IMR-90 (cell line): ENCODE measurements around the gene STAT1.

Source experiments
- CEBPB ChIP-seq: IDR thresholded peaks from 2 replicates; pipeline ENCODE4 v1.6.1; 2012; ENCODE audit warnings: low read depth, low read length, improper control_type of control experiment
- MAFK ChIP-seq: IDR thresholded peaks from 2 replicates; pipeline ENCODE4 v1.6.1; 2012; ENCODE audit warnings: low read depth, low read length, improper control_type of control experiment
- NFE2L2 ChIP-seq: fragments of 150-350 bp; IDR thresholded peaks from 2 replicates; pipeline ENCODE4 v1.6.1; 2016; ENCODE audit warnings: low read depth, mild to moderate bottlenecking, low read length
- POLR2A ChIP-seq: IDR thresholded peaks from 2 replicates; pipeline ENCODE4 v1.6.1; 2012; ENCODE audit warnings: mild to moderate bottlenecking, low read depth, low read length
- TF ChIP-seq, protein P1 (sequence below): conservative IDR thresholded peaks from 2 replicates; pipeline ENCODE4 v1.5.1; 2012; ENCODE audit warnings: mild to moderate bottlenecking, low read depth, low read length, improper control_type of control experiment
- TF ChIP-seq, protein P2 (sequence below): fragments of 150-350 bp; IDR thresholded peaks from 2 replicates; pipeline ENCODE4 v1.6.1; 2017; ENCODE audit warnings: mild to moderate bottlenecking, antibody characterized with exemption, low read length, low read depth
- TF ChIP-seq, protein P3 (sequence below): fragments of 150-350 bp; IDR thresholded peaks from 2 replicates; pipeline ENCODE4 v1.6.1; 2016; ENCODE audit warnings: low read depth, mild to moderate bottlenecking, low read length, moderate library complexity, borderline replicate concordance

GRCh38 chr2:191037351-191037750, 23.4 kb upstream of the STAT1 start:
- TF ChIP-seq, protein P1, sequence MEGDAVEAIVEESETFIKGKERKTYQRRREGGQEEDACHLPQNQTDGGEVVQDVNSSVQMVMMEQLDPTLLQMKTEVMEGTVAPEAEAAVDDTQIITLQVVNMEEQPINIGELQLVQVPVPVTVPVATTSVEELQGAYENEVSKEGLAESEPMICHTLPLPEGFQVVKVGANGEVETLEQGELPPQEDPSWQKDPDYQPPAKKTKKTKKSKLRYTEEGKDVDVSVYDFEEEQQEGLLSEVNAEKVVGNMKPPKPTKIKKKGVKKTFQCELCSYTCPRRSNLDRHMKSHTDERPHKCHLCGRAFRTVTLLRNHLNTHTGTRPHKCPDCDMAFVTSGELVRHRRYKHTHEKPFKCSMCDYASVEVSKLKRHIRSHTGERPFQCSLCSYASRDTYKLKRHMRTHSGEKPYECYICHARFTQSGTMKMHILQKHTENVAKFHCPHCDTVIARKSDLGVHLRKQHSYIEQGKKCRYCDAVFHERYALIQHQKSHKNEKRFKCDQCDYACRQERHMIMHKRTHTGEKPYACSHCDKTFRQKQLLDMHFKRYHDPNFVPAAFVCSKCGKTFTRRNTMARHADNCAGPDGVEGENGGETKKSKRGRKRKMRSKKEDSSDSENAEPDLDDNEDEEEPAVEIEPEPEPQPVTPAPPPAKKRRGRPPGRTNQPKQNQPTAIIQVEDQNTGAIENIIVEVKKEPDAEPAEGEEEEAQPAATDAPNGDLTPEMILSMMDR, result no peak
- TF ChIP-seq, protein P2, sequence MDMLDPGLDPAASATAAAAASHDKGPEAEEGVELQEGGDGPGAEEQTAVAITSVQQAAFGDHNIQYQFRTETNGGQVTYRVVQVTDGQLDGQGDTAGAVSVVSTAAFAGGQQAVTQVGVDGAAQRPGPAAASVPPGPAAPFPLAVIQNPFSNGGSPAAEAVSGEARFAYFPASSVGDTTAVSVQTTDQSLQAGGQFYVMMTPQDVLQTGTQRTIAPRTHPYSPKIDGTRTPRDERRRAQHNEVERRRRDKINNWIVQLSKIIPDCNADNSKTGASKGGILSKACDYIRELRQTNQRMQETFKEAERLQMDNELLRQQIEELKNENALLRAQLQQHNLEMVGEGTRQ, result no peak
- TF ChIP-seq NFE2L2, result no peak
- TF ChIP-seq, protein P3, sequence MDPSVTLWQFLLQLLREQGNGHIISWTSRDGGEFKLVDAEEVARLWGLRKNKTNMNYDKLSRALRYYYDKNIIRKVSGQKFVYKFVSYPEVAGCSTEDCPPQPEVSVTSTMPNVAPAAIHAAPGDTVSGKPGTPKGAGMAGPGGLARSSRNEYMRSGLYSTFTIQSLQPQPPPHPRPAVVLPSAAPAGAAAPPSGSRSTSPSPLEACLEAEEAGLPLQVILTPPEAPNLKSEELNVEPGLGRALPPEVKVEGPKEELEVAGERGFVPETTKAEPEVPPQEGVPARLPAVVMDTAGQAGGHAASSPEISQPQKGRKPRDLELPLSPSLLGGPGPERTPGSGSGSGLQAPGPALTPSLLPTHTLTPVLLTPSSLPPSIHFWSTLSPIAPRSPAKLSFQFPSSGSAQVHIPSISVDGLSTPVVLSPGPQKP, result no peak
- TF ChIP-seq CEBPB, result no peak
- TF ChIP-seq MAFK, result no peak
- no peak for TF ChIP-seq POLR2A
